Fibroblast of mammary gland (primary cell): ENCODE data around the gene SYNPR.

Source experiments
- DNase-seq: peaks from one replicate; pipeline ENCODE4 v3.0.0-alpha.2; 2010; ENCODE audit warnings: low read depth
- H3K4me3 ChIP-seq: 2 replicates; pipeline ENCODE4 v1.5.1; 2011; ENCODE audit warnings: low read depth, mild to moderate bottlenecking, low read length, moderate library complexity; ENCODE audit not compliant: control insufficient read depth
- TF ChIP-seq, protein P1 (sequence below): conservative IDR thresholded peaks from 2 replicates; pipeline ENCODE4 v1.5.1; 2011; ENCODE audit warnings: low read depth, low read length, inconsistent platforms; ENCODE audit not compliant: control insufficient read depth, insufficient read depth

SYNPR gene

GRCh38 chr3:63355809-63356208, 77.7 kb downstream of the SYNPR start:
- peak; percentile 95 for DNase-seq
- TF ChIP-seq, protein P1, sequence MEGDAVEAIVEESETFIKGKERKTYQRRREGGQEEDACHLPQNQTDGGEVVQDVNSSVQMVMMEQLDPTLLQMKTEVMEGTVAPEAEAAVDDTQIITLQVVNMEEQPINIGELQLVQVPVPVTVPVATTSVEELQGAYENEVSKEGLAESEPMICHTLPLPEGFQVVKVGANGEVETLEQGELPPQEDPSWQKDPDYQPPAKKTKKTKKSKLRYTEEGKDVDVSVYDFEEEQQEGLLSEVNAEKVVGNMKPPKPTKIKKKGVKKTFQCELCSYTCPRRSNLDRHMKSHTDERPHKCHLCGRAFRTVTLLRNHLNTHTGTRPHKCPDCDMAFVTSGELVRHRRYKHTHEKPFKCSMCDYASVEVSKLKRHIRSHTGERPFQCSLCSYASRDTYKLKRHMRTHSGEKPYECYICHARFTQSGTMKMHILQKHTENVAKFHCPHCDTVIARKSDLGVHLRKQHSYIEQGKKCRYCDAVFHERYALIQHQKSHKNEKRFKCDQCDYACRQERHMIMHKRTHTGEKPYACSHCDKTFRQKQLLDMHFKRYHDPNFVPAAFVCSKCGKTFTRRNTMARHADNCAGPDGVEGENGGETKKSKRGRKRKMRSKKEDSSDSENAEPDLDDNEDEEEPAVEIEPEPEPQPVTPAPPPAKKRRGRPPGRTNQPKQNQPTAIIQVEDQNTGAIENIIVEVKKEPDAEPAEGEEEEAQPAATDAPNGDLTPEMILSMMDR, result no peak

DNA sequence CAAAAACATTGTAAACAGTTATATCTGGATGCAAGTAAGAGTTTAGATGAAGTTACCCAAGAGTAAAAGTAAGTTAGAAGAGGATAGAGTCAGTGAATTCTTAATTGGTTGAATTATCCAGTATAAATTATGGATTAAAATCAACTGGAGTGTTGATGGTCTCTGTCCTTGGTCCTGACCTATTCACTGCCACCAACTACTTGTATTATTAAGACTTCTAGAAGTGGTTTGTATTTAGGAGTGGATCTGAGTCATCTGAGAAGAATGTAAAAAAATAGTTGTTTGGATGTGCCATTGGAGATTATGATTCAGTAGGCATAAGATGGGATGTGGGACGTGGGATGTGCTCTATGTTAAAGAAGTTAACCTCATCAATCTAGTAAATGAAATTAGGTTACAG, 86.4 kb downstream of the SYNPR start:
- no peak overlapping the region for H3K4me3 ChIP-seq
- peak; percentile 69 for DNase-seq
- TF ChIP-seq, protein P1, result no peak

More at GRCh38 chr3:63355809-63356208, 77.7 kb downstream of the SYNPR start:
- H3K4me3 ChIP-seq, result no peak overlapping the region

DNA sequence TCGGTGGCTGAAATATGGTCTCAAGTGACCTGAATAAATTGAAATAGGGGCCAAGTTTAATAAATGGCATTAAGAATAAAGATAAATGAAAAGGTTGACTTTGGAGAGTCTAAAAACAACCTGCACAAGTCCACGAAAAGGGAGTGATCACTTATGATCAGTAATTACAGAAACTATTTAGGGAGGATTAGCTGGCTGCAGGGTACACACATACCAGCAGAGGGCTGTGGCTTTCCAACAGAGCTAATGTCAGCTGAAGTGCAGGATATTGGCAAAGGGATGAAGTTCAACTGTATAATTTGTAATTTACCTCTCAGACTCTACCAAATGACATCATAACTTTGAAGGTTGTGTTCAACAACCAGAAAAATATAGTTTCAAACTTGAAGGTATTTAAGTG, 86.8 kb downstream of the SYNPR start:
- TF ChIP-seq, protein P1, result peak; percentile 42
- peak; percentile 16 for DNase-seq
- no peak overlapping the region for H3K4me3 ChIP-seq

- H3K4me3 ChIP-seq, result no peak overlapping the region
- DNase-seq, result no peak
These were observed 87.6 kb downstream of the SYNPR start for GRCh38 chr3:63365671-63366070.

GRCh38 chr3:63370094-63370493, 92.0 kb downstream of the SYNPR start:
- no peak overlapping the region for H3K4me3 ChIP-seq
- TF ChIP-seq, protein P1, result no peak

More at GRCh38 chr3:63365671-63366070, 87.6 kb downstream of the SYNPR start:
- TF ChIP-seq, protein P1, result no peak

GRCh38 chr3:63383040-63383439, 104.9 kb downstream of the SYNPR start:
- no peak overlapping the region for H3K4me3 ChIP-seq
- DNase-seq, result no peak
- TF ChIP-seq, protein P1, result no peak

More at GRCh38 chr3:63370094-63370493, 92.0 kb downstream of the SYNPR start:
- DNase-seq, result no peak

GRCh38 chr3:63384382-63384781, 106.3 kb downstream of the SYNPR start:
- no peak overlapping the region for H3K4me3 ChIP-seq
- DNase-seq, result no peak
- TF ChIP-seq, protein P1, result no peak
